ENCODE data around the gene NHS.

NHS gene

GRCh38 chrX:17631647-17632046 lies 256.6 kb downstream of the NHS start:
- no peaks in the 10 kb centered on the region; the same call in 1 of the 2 replicates for H4K20me1 ChIP-seq
- no peaks in the 10 kb centered on the region for H3K36me3 ChIP-seq
- H3K9me3 ChIP-seq, result no peaks in the 10 kb centered on the region
- H3K4me1 ChIP-seq, result no peaks in the 10 kb centered on the region
- no peak overlapping the region for H3K4me2 ChIP-seq
- peaks cover 93% of the 10 kb centered on the region for H3K27me3 ChIP-seq
- no peak overlapping the region for H3K27ac ChIP-seq
- no peak for TF ChIP-seq Cebpa-rat (IDR thresholded peaks at IDR 0.05)
- H3K9ac ChIP-seq, result no peak overlapping the region
- no peak overlapping the region for H3K4me3 ChIP-seq

- H3K9me3 ChIP-seq, result no peaks in the 10 kb centered on the region
- H3K4me2 ChIP-seq, result no peak overlapping the region
Observed at GRCh38 chrX:17632942-17633341, 257.9 kb downstream of the NHS start.

GRCh38 chrX:17633546-17633945 lies 258.5 kb downstream of the NHS start:
- Histone ChIP-seq H3K27me3 (peaks cover 89% of the 10 kb centered on the region), H3K4me3 (no peak overlapping the region), H3K9me3 (no peaks in the 10 kb centered on the region), H3K4me1 (no peaks in the 10 kb centered on the region), H4K20me1 (no peaks in the 10 kb centered on the region; the same call in 1 of the 2 replicates), H3K9ac (no peak overlapping the region), H3K36me3 (no peaks in the 10 kb centered on the region), H3K27ac (no peak overlapping the region), H3K4me2 (no peak overlapping the region)
- TF ChIP-seq Cebpa-rat (IDR thresholded peaks at IDR 0.05), result no peak

More at GRCh38 chrX:17632942-17633341, 257.9 kb downstream of the NHS start:
- Histone ChIP-seq H3K9ac (no peak overlapping the region), H3K4me1 (no peaks in the 10 kb centered on the region), H3K27ac (no peak overlapping the region), H3K4me3 (no peak overlapping the region), H3K27me3 (peaks cover 91% of the 10 kb centered on the region), H3K36me3 (no peaks in the 10 kb centered on the region), H4K20me1 (no peaks in the 10 kb centered on the region; the same call in 1 of the 2 replicates)
- no peak for TF ChIP-seq Cebpa-rat (IDR thresholded peaks at IDR 0.05)

- Histone ChIP-seq H3K4me3 (no peak overlapping the region), H3K9ac (no peak overlapping the region), H3K4me2 (no peak overlapping the region), H3K27ac (no peak overlapping the region), H3K27me3 (peaks cover 90% of the 10 kb centered on the region), H3K9me3 (no peaks in the 10 kb centered on the region), H3K4me1 (no peaks in the 10 kb centered on the region), H4K20me1 (no peaks in the 10 kb centered on the region; the same call in 1 of the 2 replicates), H3K36me3 (no peaks in the 10 kb centered on the region)
- TF ChIP-seq Cebpa-rat (IDR thresholded peaks at IDR 0.05), result no peak
Observed at GRCh38 chrX:17634542-17635207, 259.7 kb downstream of the NHS start.

GRCh38 chrX:17635231-17635630 lies 260.2 kb downstream of the NHS start:
- no peaks in the 10 kb centered on the region; the same call in 1 of the 2 replicates for H4K20me1 ChIP-seq
- no peaks in the 10 kb centered on the region for H3K4me1 ChIP-seq
- H3K36me3 ChIP-seq, result no peaks in the 10 kb centered on the region
- no peaks in the 10 kb centered on the region for H3K9me3 ChIP-seq
- H3K27me3 ChIP-seq, result peaks cover 90% of the 10 kb centered on the region
- H3K4me3 ChIP-seq, result no peak overlapping the region
- no peak overlapping the region for H3K4me2 ChIP-seq
- H3K27ac ChIP-seq, result no peak overlapping the region
- H3K9ac ChIP-seq, result no peak overlapping the region
- TF ChIP-seq Cebpa-rat (IDR thresholded peaks at IDR 0.05), result no peak

GRCh38 chrX:17637235-17637634 lies 262.2 kb downstream of the NHS start:
- TF ChIP-seq Cebpa-rat (IDR thresholded peaks at IDR 0.05), result no peak
- H3K27ac ChIP-seq, result no peak overlapping the region
- no peak overlapping the region for H3K9ac ChIP-seq
- no peaks in the 10 kb centered on the region for H3K36me3 ChIP-seq
- H3K9me3 ChIP-seq, result no peaks in the 10 kb centered on the region
- H4K20me1 ChIP-seq, result no peaks in the 10 kb centered on the region; the same call in 1 of the 2 replicates
- no peak overlapping the region for H3K4me3 ChIP-seq
- H3K4me1 ChIP-seq, result no peaks in the 10 kb centered on the region
- H3K27me3 ChIP-seq, result peaks cover 91% of the 10 kb centered on the region
- H3K4me2 ChIP-seq, result no peak overlapping the region

GRCh38 chrX:17638731-17639130 lies 263.7 kb downstream of the NHS start:
- Histone ChIP-seq H3K27ac (no peak overlapping the region), H3K4me3 (no peak overlapping the region), H3K4me2 (no peak overlapping the region), H4K20me1 (no peaks in the 10 kb centered on the region), H3K36me3 (no peaks in the 10 kb centered on the region), H3K4me1 (no peaks in the 10 kb centered on the region), H3K27me3 (peaks cover 87% of the 10 kb centered on the region), H3K9me3 (no peaks in the 10 kb centered on the region), H3K9ac (no peak overlapping the region)
- TF ChIP-seq Cebpa-rat (IDR thresholded peaks at IDR 0.05), result no peak

GRCh38 chrX:17642891-17643290 lies 267.9 kb downstream of the NHS start:
- no peaks in the 10 kb centered on the region for H4K20me1 ChIP-seq
- H3K9me3 ChIP-seq, result no peaks in the 10 kb centered on the region
- H3K4me2 ChIP-seq, result no peak overlapping the region
- no peaks in the 10 kb centered on the region for H3K4me1 ChIP-seq
- TF ChIP-seq Cebpa-rat (IDR thresholded peaks at IDR 0.05), result no peak
- no peak overlapping the region for H3K9ac ChIP-seq
- H3K36me3 ChIP-seq, result no peaks in the 10 kb centered on the region
- H3K27me3 ChIP-seq, result peaks cover 87% of the 10 kb centered on the region
- no peak overlapping the region for H3K4me3 ChIP-seq
- no peak overlapping the region for H3K27ac ChIP-seq

- no peaks in the 10 kb centered on the region for H3K36me3 ChIP-seq
- H3K4me2 ChIP-seq, result no peak overlapping the region
- H3K27me3 ChIP-seq, result peaks cover 89% of the 10 kb centered on the region
- H3K9me3 ChIP-seq, result no peaks in the 10 kb centered on the region
- H3K9ac ChIP-seq, result no peak overlapping the region
- no peak overlapping the region for H3K27ac ChIP-seq
- no peak overlapping the region for H3K4me3 ChIP-seq
- no peaks in the 10 kb centered on the region for H3K4me1 ChIP-seq
- H4K20me1 ChIP-seq, result no peaks in the 10 kb centered on the region
- TF ChIP-seq Cebpa-rat (IDR thresholded peaks at IDR 0.05), result no peak
Observed at GRCh38 chrX:17643528-17643927, 268.5 kb downstream of the NHS start.

- H3K27me3 ChIP-seq, result peaks cover 89% of the 10 kb centered on the region
- H3K36me3 ChIP-seq, result no peaks in the 10 kb centered on the region
- H3K4me1 ChIP-seq, result no peaks in the 10 kb centered on the region
- H3K9ac ChIP-seq, result no peak overlapping the region
- H3K27ac ChIP-seq, result no peak overlapping the region
- H3K9me3 ChIP-seq, result no peaks in the 10 kb centered on the region
- no peaks in the 10 kb centered on the region for H4K20me1 ChIP-seq
- no peak for TF ChIP-seq Cebpa-rat (IDR thresholded peaks at IDR 0.05)
- H3K4me2 ChIP-seq, result no peak overlapping the region
- no peak overlapping the region for H3K4me3 ChIP-seq
Observed at GRCh38 chrX:17644001-17644400, 269.0 kb downstream of the NHS start.
